Endothelial cell of umbilical vein (primary cell): ENCODE data around the gene RNF213. TPM values are rescaled to one million over a fixed set of nuclear protein-coding genes. Genes with fewer than 3 reads are reported as not detected.

Experiments
- BruUV-seq: library from RNA; stranded (reverse); fragments of 400-500 nt; replicated peaks from 2 replicates; lab custom pipeline; 2021; lab: Mats Ljungman, UMichigan
- CTCF ChIA-PET: fragments of 300-600, 350-600 bp; sonication (Branson Sonifier 250); formaldehyde crosslinking; loops from one replicate; lab custom pipeline; 2021; ENCODE audit warnings: antibody characterized with exemption, inconsistent platforms; lab: Charles Lee
- POLR2A ChIA-PET: fragments of 300-600, 350-600 bp; sonication (Branson Sonifier 250); formaldehyde crosslinking; loops from one replicate; lab custom pipeline; 2021; ENCODE audit warnings: antibody characterized with exemption, inconsistent platforms; lab: Charles Lee
- DNase-seq: peaks from one replicate; pipeline ENCODE4 v3.0.0-alpha.2; 2011; ENCODE audit warnings: low read depth, low spot score
- FAIRE-seq: peaks from 2 replicates; lab custom pipeline; 2011; peaks lifted over from hg19 to GRCh38; lab: Jason Lieb, UNC
- H2AFZ ChIP-seq: 2 replicates; pipeline ENCODE4 v1.6.0; 2012; ENCODE audit warnings: low read depth, low read length, control low read depth, inconsistent platforms
- H3K27ac ChIP-seq: 2 replicates; pipeline ENCODE4 v1.5.1; 2011; ENCODE audit warnings: low read depth, mild to moderate bottlenecking, control low read depth, low read length, moderate library complexity; ENCODE audit not compliant: insufficient read depth
- H3K27me3 ChIP-seq, 2 experiments: 2 replicates each; pipeline versions ENCODE4 v1.6.0 to v1.6.1; 2011; ENCODE audit warnings: low read length in 2 of 2, mixed read lengths in 1 of 2; ENCODE audit not compliant: control insufficient read depth in 2 of 2, insufficient read depth in 2 of 2
- H3K36me3 ChIP-seq, 2 experiments: 2 replicates in 1 of 2; 3 replicates in 1 of 2; pipeline ENCODE4 v1.5.1; 2011; ENCODE audit warnings: low read length in 2 of 2, mild to moderate bottlenecking in 1 of 2, moderate library complexity in 1 of 2; ENCODE audit not compliant: control insufficient read depth in 2 of 2, insufficient read depth in 2 of 2; ENCODE audit errors: extremely low read depth in 1 of 2
- H3K4me1 ChIP-seq: 3 replicates; pipeline ENCODE4 v1.5.1; 2011; ENCODE audit warnings: mild to moderate bottlenecking, low read length; ENCODE audit not compliant: control insufficient read depth, insufficient read depth; ENCODE audit errors: extremely low read depth
- H3K4me2 ChIP-seq: 2 replicates; pipeline ENCODE4 v1.6.1; 2011; ENCODE audit warnings: low read length, control low read depth, mixed read lengths; ENCODE audit not compliant: insufficient read depth
- H3K4me3 ChIP-seq, 3 experiments: fragments of 200-600 bp in 1 of 3; sonication (generic), shearing (Covaris generic) in 1 of 3; replicated peaks in 1 of 3; 2 replicates each; pipeline ENCODE4 v1.5.1; 2011 to 2016; ENCODE audit warnings: control low read depth in 3 of 3, low read length in 3 of 3, mild to moderate bottlenecking in 2 of 3, inconsistent platforms in 1 of 3, low read depth in 1 of 3, moderate library complexity in 1 of 3; ENCODE audit not compliant: insufficient read depth in 1 of 3
- H3K79me2 ChIP-seq: 2 replicates; pipeline ENCODE4 v1.6.0; 2012; ENCODE audit warnings: low read length, inconsistent platforms; ENCODE audit not compliant: control insufficient read depth, insufficient read depth
- H3K9ac ChIP-seq: replicated peaks from 2 replicates; pipeline ENCODE3; 2011; ENCODE audit warnings: low read length, control low read depth; ENCODE audit not compliant: insufficient read depth; ENCODE audit errors: extremely low read depth
- H3K9me1 ChIP-seq: replicated peaks from 3 replicates; pipeline ENCODE4 v1.6.0; 2011; ENCODE audit warnings: mild to moderate bottlenecking, low read length; ENCODE audit not compliant: control insufficient read depth, insufficient read depth; ENCODE audit errors: extremely low read depth
- H3K9me3 ChIP-seq: replicated peaks from 2 replicates; pipeline ENCODE4 v1.5.1; 2012; ENCODE audit warnings: low read length, inconsistent platforms; ENCODE audit not compliant: control insufficient read depth, insufficient read depth
- H4K20me1 ChIP-seq: replicated peaks from 2 replicates; pipeline ENCODE3; 2011; ENCODE audit warnings: mild to moderate bottlenecking, low read length; ENCODE audit not compliant: control insufficient read depth, insufficient read depth; ENCODE audit errors: extremely low read depth
- CTCF ChIP-seq, 2 donors: IDR thresholded peaks; 1 replicate in 1 of 2; 2 replicates in 1 of 2; pipeline ENCODE4 v1.5.1; 2011; ENCODE audit warnings: low read length in 2 of 2, mild to moderate bottlenecking in 2 of 2, moderate library complexity in 2 of 2, control low read depth in 1 of 2, inconsistent platforms in 1 of 2, low read depth in 1 of 2; ENCODE audit not compliant: insufficient read depth in 1 of 2; ENCODE audit errors: extremely low read depth in 1 of 2
- EZH2 ChIP-seq: IDR thresholded peaks from 2 replicates; pipeline ENCODE4 v1.6.1; 2012; ENCODE audit warnings: borderline replicate concordance, low read depth, mild to moderate bottlenecking, moderate library complexity, low read length, inconsistent platforms; ENCODE audit not compliant: severe bottlenecking
- FOS ChIP-seq: IDR thresholded peaks from 2 replicates; pipeline ENCODE4 v1.6.1; 2011; ENCODE audit warnings: mild to moderate bottlenecking, low read length, moderate library complexity, borderline replicate concordance; ENCODE audit not compliant: insufficient read depth
- GATA2 ChIP-seq: IDR thresholded peaks from 2 replicates; pipeline ENCODE4 v1.7.0; 2011; ENCODE audit warnings: low read depth, mild to moderate bottlenecking, moderate library complexity, mixed read lengths, low read length; ENCODE audit not compliant: insufficient read length, insufficient read depth
- JUN ChIP-seq: IDR thresholded peaks from 2 replicates; pipeline ENCODE4 v1.6.1; 2011; ENCODE audit warnings: borderline replicate concordance, low read depth; ENCODE audit not compliant: insufficient read length, insufficient read depth
- MYC ChIP-seq: IDR thresholded peaks from one replicate; pipeline ENCODE4 v1.6.1; 2011; ENCODE audit warnings: mild to moderate bottlenecking, low read depth, low read length
- POLR2A ChIP-seq: IDR thresholded peaks from 2 replicates; pipeline ENCODE4 v1.6.1; 2012; ENCODE audit warnings: low read depth, mild to moderate bottlenecking, control low read depth, low read length
- POLR2AphosphoS5 ChIP-seq: IDR thresholded peaks from 2 replicates; pipeline ENCODE4 v1.6.1; 2012; ENCODE audit warnings: low read depth, mild to moderate bottlenecking, control low read depth, low read length, moderate library complexity; ENCODE audit not compliant: insufficient read depth
- dilution Hi-C: fragments of 300-500 bp; cut with MboI; formaldehyde crosslinking; loops from one replicate; pipeline ENCODE4 v1.15.0; 2019; ENCODE audit warnings: low sequenced_read_pairs; ENCODE audit not compliant: extremely low pct_ligation_motif_present
- intact Hi-C: fragments of 100-400 bp; cut with micrococcal nuclease; formaldehyde crosslinking; loops from one replicate; pipeline ENCODE4 v1.10.0; 2022
- polyA plus RNA-seq, 4 experiments: library from polyadenylated mRNA; depleted of rRNA in 3 of 4; stranded (reverse) in 3 of 4; unstranded in 1 of 4; fragments of >200 nt; gene quantifications; 2 replicates each; pipeline versions ENCODE4 v1.2.1 to v1.2.3, GENCODE V29; 2011 to 2012; ENCODE audit warnings: missing spikeins in 1 of 4
- total RNA-seq: library from RNA; stranded (reverse); gene quantifications from 2 replicates; pipeline ENCODE4 v1.2.3, GENCODE V29; 2021
- TF ChIP-seq, protein P1 (sequence below): IDR thresholded peaks from 2 replicates; pipeline ENCODE4 v1.6.1; 2011; ENCODE audit not compliant: insufficient read depth, insufficient read length

Gene RNF213
- total and polyA plus RNA-seq, 2 donors (not counting 3 experiments of a cell fraction or from before 2014, with no cell fraction given) = 36.5 to 116 TPM

GRCh38 chr17:80285237-80285920 is 24.7 kb downstream of the RNF213 start:
- no peak overlapping the region for H2AFZ ChIP-seq
- intact Hi-C loops = no loop called here
- no peak overlapping the region for H3K4me2 ChIP-seq
- ChIA-PET CTCF (no interaction called here), POLR2A (no interaction called here)
- H3K27me3 ChIP-seq = no peaks in the 10 kb centered on the region
- H3K9me1 ChIP-seq = no peaks in the 10 kb centered on the region
- no peaks in the 10 kb centered on the region for H3K4me1 ChIP-seq
- FAIRE-seq (no peak), DNase-seq (no peak)
- dilution Hi-C loops = no loop called here
- H3K9me3 ChIP-seq = no peaks in the 10 kb centered on the region
- BruUV-seq = no TSS peak
- H3K79me2 ChIP-seq = no peaks in the 10 kb centered on the region
- no peak overlapping the region for H3K4me3 ChIP-seq
- H4K20me1 ChIP-seq = no peaks in the 10 kb centered on the region
- H3K9ac ChIP-seq = no peak overlapping the region
- no peak for TF ChIP-seq JUN
- no peak for TF ChIP-seq FOS
- TF ChIP-seq POLR2A = no peak
- no peak for TF ChIP-seq MYC
- TF ChIP-seq EZH2 = no peak
- TF ChIP-seq, protein P1, sequence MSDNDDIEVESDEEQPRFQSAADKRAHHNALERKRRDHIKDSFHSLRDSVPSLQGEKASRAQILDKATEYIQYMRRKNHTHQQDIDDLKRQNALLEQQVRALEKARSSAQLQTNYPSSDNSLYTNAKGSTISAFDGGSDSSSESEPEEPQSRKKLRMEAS = no peak
- TF ChIP-seq POLR2AphosphoS5 = no peak
- TF ChIP-seq CTCF (IDR thresholded peaks at IDR 0.05; ENCODE audit: extremely low read depth in 1 of 2, insufficient read depth in 1 of 2, low read depth in 1 of 2, low read length in 2 of 2) = no peak
- TF ChIP-seq GATA2 = no peak
- peaks cover 2 to 24% of the 10 kb centered on the region in 2 experiments for H3K36me3 ChIP-seq
- no peak overlapping the region for H3K27ac ChIP-seq
